Esophagus muscularis mucosa (tissue), 4 donors: Measurements from ENCODE around the gene WDR59. TPM values are rescaled to one million over a fixed set of nuclear protein-coding genes. Genes with fewer than 3 reads are reported as not detected.

Experiments
- DNase-seq: peaks from one replicate; pipeline ENCODE4 v3.0.0-alpha.2; 2017; ENCODE audit errors: extremely low spot score
- H3K27ac ChIP-seq, 4 donors: fragments of 200-600 bp; sonication (generic); replicated peaks in 1 of 4; 1 replicate in 3 of 4; 2 replicates in 1 of 4; pipeline ENCODE4 v1.5.1; 2016 to 2019; ENCODE audit warnings: mild to moderate bottlenecking in 1 of 4
- H3K27me3 ChIP-seq, 4 donors: fragments of 200-600 bp; sonication (generic); one replicate each; pipeline versions ENCODE4 v1.5.1 to v1.6.0; 2016 to 2019
- H3K36me3 ChIP-seq, 4 donors: fragments of 200-600 bp; sonication (generic); one replicate each; pipeline ENCODE4 v1.5.1; 2016 to 2019
- H3K4me1 ChIP-seq, 4 donors: fragments of 200-600 bp; sonication (generic); one replicate each; pipeline ENCODE4 v1.5.1; 2016 to 2019
- H3K4me3 ChIP-seq, 4 donors: fragments of 200-600 bp; sonication (generic); 1 replicate in 2 of 4; 2 replicates in 2 of 4; pipeline ENCODE4 v1.5.1; 2016 to 2019; ENCODE audit warnings: mild to moderate bottlenecking in 4 of 4, moderate library complexity in 1 of 4
- H3K9me3 ChIP-seq, 4 donors: fragments of 200-600 bp; sonication (generic); 1 replicate in 3 of 4; 2 replicates in 1 of 4; pipeline ENCODE4 v1.5.1; 2016 to 2019
- EP300 ChIP-seq: sonication (generic); formaldehyde crosslinking; IDR thresholded peaks from one replicate; pipeline ENCODE4 v1.6.1; 2017; ENCODE audit warnings: antibody characterized with exemption
- POLR2A ChIP-seq: fragments of 450-650 bp; IDR thresholded peaks from one replicate; pipeline ENCODE4 v1.6.1; 2017; ENCODE audit warnings: antibody characterized with exemption, moderate library complexity, mild to moderate bottlenecking, low read depth
- POLR2AphosphoS5 ChIP-seq, 2 donors: sonication (generic); formaldehyde crosslinking; IDR thresholded peaks; one replicate each; pipeline ENCODE4 v1.6.1; 2017; ENCODE audit warnings: antibody characterized with exemption in 2 of 2
- WGBS: methylation state at CpG from one replicate; pipeline ENCODE4 v1.1.5; 2018; 5-methylcytosine and 5-hydroxymethylcytosine counted together
- intact Hi-C: fragments of 100-400 bp; cut with DNase I; formaldehyde crosslinking; loops from one replicate; pipeline ENCODE4 v1.15.1; 2023
- total RNA-seq, 4 donors: library from RNA; depleted of rRNA; stranded (reverse); fragments of >200 nt; gene quantifications; one replicate each; pipeline versions ENCODE4 v1.1.0 to v1.2.1, GENCODE V29; 2016
- TF ChIP-seq, protein P1 (sequence below), 3 experiments: fragments of 200-600 bp in 2 of 3; fragments of 450-650 bp in 1 of 3; sonication (generic) in 2 of 3; IDR thresholded peaks; one replicate each; pipeline ENCODE4 v1.5.1; 2017 to 2019; ENCODE audit warnings: antibody characterized with exemption in 3 of 3, mild to moderate bottlenecking in 2 of 3, moderate library complexity in 1 of 3

The WDR59 gene
- total RNA-seq, 4 donors from 2014 or later, result 15.7 to 27.2 (median 18.6) TPM

DNA sequence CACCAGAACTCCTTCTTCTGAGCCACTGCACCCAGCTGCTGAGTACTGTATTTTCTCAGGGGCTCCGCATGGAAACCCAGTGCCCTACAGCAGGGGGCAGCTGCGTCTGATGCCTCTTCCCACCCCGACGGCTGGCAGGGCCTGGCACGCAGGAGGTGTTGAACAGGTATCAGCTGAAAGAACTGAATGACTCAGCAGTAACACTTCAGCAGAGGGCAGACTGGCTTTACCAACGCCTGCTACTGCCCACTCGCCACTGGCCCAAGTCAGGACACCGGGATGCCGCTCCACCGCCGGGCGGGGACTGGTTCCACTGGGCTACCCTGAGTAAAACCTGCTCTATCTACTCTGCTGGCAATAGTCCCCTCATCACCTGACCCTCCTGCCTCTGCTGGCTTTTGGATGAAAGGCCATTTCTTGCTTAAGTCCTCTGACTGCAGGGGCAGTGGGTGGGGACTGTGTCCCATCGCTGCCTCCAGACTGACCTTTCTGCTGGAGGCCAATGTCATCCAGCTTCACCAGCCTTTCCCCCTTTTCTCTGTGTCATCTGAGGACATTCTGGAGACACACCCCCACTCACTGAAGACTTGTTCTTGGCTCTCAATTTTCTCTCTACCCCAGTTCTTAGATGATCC is 109.9 kb downstream of the WDR59 start:
- 90% methylated on average over 6 of the region's 13 CpGs for WGBS
- H3K36me3 ChIP-seq, result peaks cover 7 to 62% (median 22%) of the 10 kb centered on the region in 4 donors
- no peaks in the 10 kb centered on the region for H3K9me3 ChIP-seq
- intact Hi-C loops, result no loop called here
- H3K4me3 ChIP-seq, result no peak overlapping the region
- no peak overlapping the region for H3K27ac ChIP-seq
- DNase-seq, result no peak
- H3K4me1 ChIP-seq, result peaks cover 0 to 20% (median 14%) of the 10 kb centered on the region in 4 donors
- H3K27me3 ChIP-seq, result no peaks in the 10 kb centered on the region
- no peak for TF ChIP-seq EP300
- TF ChIP-seq POLR2A, result no peak
- TF ChIP-seq, protein P1, sequence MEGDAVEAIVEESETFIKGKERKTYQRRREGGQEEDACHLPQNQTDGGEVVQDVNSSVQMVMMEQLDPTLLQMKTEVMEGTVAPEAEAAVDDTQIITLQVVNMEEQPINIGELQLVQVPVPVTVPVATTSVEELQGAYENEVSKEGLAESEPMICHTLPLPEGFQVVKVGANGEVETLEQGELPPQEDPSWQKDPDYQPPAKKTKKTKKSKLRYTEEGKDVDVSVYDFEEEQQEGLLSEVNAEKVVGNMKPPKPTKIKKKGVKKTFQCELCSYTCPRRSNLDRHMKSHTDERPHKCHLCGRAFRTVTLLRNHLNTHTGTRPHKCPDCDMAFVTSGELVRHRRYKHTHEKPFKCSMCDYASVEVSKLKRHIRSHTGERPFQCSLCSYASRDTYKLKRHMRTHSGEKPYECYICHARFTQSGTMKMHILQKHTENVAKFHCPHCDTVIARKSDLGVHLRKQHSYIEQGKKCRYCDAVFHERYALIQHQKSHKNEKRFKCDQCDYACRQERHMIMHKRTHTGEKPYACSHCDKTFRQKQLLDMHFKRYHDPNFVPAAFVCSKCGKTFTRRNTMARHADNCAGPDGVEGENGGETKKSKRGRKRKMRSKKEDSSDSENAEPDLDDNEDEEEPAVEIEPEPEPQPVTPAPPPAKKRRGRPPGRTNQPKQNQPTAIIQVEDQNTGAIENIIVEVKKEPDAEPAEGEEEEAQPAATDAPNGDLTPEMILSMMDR (IDR thresholded peaks at IDR 0.05), result no peak
- TF ChIP-seq POLR2AphosphoS5 (IDR thresholded peaks at IDR 0.05), result no peak

DNA sequence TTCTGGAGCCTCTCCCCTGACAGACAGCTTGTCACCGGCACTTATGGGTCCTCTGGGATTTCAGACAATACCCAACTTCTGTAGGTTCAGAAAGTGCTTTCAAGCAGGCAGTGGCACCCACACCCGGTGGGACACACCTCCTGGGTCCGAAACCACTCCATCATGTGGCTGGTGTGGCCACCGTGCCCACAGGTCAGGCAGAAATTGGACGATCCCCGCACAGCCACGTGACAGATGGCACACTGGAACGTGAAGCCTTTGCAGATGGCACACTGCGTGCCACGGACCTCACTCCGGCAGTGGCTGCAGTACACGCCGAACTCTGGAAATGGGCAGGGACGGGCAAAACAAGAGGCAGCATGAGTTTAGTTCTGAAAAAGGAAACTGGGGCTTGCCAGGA is 110.8 kb downstream of the WDR59 start:
- Histone ChIP-seq H3K27ac (no peak overlapping the region), H3K4me1 (peaks cover 0 to 15% (median 7%) of the 10 kb centered on the region in 4 donors), H3K27me3 (no peaks in the 10 kb centered on the region), H3K36me3 (peaks cover 7 to 59% (median 22%) of the 10 kb centered on the region in 4 donors), H3K9me3 (no peaks in the 10 kb centered on the region), H3K4me3 (no peak overlapping the region)
- intact Hi-C loops, result no loop called here
- DNase-seq, result no peak
- TF ChIP-seq POLR2A (no peak), EP300 (no peak), POLR2AphosphoS5 (IDR thresholded peaks at IDR 0.05) (no peak)
- TF ChIP-seq, protein P1 (IDR thresholded peaks at IDR 0.05), result no peak
- whole genome bisulfite sequencing, result 93% methylated on average over 14 of the region's 14 CpGs

DNA sequence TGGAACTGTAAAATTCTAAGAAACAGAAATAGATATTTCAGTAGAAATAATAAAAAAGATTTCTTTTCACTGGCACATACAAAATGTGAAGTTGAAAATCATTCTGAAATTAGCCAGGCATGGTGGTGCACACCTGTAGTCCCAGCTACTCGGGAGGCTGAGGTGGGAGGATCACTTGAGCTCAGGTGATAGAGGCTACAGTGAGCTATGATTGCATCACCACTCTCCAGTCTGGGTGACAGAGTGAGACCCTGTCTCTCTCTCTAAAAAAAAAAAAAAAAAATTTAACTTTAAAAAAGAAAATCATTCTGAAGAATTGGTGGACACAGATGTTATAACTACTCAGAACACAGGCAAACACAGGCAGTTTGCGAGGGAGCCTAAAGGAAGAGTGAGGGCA is 112.6 kb downstream of the WDR59 start:
- no peak overlapping the region for H3K27ac ChIP-seq
- peaks cover 7 to 55% (median 22%) of the 10 kb centered on the region in 4 donors for H3K36me3 ChIP-seq
- WGBS, result 100% methylated on average over 2 of the region's 2 CpGs
- H3K4me3 ChIP-seq, result no peak overlapping the region
- intact Hi-C loops, result no loop called here
- DNase-seq, result no peak
- no peaks in the 10 kb centered on the region for H3K9me3 ChIP-seq
- no peaks in the 10 kb centered on the region for H3K4me1 ChIP-seq
- no peaks in the 10 kb centered on the region for H3K27me3 ChIP-seq
- no peak for TF ChIP-seq POLR2AphosphoS5 (IDR thresholded peaks at IDR 0.05)
- no peak for TF ChIP-seq POLR2A
- no peak for TF ChIP-seq EP300
- TF ChIP-seq, protein P1 (IDR thresholded peaks at IDR 0.05), result no peak

DNA sequence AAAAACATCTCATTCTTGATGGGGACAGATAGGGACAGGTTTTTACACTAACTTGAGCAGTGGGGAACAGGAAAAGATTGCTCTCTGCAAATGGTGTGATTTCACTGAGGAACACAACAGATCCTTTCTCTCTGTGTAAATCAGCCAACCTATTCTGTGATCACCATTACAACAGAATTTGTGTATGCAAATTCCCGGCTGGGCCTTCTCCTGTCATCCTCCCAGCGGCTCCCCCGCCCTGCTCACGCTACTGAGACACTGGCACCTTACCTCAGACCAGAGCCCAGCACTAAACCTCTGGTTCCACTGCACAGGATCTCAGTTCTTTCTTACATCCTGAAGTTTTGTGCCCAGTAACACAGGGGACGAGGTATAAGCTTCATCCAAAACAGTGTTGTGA is 113.3 kb downstream of the WDR59 start:
- H3K27ac ChIP-seq, result no peak overlapping the region
- H3K4me3 ChIP-seq, result no peak overlapping the region
- H3K9me3 ChIP-seq, result no peaks in the 10 kb centered on the region
- DNase-seq, result no peak
- WGBS, result 80% methylated on average over 5 of the region's 5 CpGs
- TF ChIP-seq EP300 (no peak), POLR2A (no peak), POLR2AphosphoS5 (IDR thresholded peaks at IDR 0.05) (no peak)
- TF ChIP-seq, protein P1 (IDR thresholded peaks at IDR 0.05), result no peak
- H3K27me3 ChIP-seq, result no peaks in the 10 kb centered on the region
- H3K4me1 ChIP-seq, result no peaks in the 10 kb centered on the region
- intact Hi-C loops, result no loop called here
- H3K36me3 ChIP-seq, result peaks cover 7 to 51% (median 21%) of the 10 kb centered on the region in 4 donors

DNA sequence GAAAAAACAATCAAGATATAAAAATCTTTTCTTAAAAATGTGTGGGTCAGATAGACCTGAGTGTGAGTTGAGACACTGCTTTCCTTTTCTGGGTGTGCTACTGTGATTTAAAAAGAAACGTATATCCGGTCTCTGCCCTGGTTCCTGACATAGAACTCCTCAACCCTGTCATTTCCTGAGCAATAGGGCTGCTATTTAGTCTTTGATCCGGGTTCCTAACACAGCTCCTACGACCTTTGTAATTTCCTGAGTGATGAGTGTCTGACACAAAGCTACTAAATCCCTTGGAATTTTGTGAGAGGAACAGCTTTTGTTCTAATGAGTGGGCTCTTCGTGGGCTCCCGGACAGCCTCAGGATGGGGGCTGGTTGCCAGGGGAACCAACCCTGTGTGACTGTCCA is 116.4 kb downstream of the WDR59 start:
- intact Hi-C loops, result no loop called here
- DNase-seq, result no peak
- H3K27ac ChIP-seq, result peak overlapping the region in 2 of 4 donors; percentile 4 to 44
- no peak overlapping the region for H3K4me3 ChIP-seq
- no peaks in the 10 kb centered on the region for H3K27me3 ChIP-seq
- peaks cover 0 to 6% (median 1%) of the 10 kb centered on the region in 4 donors for H3K4me1 ChIP-seq
- peaks cover 5 to 28% (median 9%) of the 10 kb centered on the region in 4 donors for H3K36me3 ChIP-seq
- 35% methylated on average over 6 of the region's 6 CpGs for WGBS
- TF ChIP-seq, protein P1 (IDR thresholded peaks at IDR 0.05), result no peak
- TF ChIP-seq POLR2A, result no peak
- TF ChIP-seq POLR2AphosphoS5 (IDR thresholded peaks at IDR 0.05), result peak in 1 of 2 donors; percentile 10
- TF ChIP-seq EP300, result no peak
- no peaks in the 10 kb centered on the region for H3K9me3 ChIP-seq
